ENCODE results near the gene POLE4.
A peak's percentile ranks its signal among the peaks of the same experiment; 100 is the strongest.

POLE4 gene

DNA sequence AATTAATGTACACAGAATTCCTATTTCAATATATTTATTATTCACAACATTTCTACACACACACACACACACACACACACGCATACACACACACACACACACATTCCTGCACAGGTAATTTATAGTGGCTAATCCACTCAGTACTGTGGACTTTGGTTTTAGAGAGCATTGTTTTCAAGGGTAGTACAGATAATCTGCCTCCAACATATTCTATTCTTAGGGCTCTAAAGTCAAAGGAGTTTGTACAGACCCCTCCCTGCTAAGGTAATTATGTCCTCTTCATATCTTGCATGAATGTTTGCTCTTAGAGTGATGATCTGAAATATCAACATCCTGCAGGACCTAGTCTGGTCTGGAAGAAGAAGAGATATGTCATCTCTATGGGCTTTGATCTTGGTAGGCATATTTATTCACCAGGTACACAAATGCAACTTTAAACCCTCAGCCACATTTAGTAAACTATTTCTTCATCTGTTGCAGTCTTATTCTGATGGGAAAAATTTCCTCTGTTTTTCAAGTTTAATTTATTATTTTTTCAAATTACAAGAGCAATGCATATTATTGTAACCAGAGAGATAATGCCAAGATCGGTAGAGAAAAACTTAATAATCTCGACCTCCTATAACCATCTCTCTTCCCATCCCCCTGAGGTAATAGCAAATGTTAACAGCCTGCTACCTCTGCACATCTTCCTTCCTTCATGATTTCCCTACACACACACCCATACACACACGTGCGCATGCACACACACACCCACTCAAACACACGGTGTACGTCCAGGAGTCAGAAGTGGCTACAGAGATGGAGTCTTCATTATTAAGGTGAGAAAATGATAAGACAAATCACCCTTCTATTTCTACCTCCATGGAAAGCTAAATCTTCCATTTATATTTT, 18.3 kb upstream of the POLE4 start:
- DNase-seq, result no peak

DNA sequence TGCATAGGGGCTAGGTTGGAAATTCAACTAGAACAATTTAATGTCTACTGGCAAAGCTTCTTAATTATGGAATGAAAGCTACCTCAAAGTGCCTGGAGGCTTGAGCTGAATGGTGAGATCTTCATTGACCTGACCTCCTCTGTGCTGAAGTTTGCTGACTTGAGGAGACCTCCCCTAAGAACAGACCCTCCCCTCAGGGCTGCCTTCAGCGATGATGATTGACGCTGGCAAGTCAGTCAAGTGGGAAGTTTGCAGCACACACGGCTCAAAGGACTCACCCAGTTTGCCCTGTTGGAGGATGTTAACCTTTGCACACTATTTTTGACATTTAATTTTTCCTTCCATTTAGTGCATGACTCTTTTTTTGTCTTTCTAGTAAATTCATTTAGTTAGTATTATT, 17.2 kb upstream of the POLE4 start:
- no peak for DNase-seq

DNA sequence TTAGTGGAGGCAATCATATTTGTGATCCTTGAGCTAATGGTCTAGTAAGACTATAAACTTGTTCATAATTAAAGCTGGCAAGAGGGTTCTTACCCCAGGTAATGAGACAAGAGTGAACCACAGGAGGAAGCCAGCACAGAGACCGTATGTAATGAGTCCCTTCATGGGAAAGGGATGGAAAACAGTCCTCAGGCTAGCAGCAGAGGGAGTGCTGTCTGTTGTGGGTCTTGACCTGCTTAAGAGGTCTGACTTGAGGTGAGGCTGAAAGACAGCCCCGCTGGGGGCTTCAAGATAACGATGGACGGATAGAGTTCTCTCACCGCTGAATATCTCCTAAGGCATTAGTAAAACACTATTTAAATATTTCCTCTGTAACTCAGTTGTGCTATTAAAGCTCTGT, 16.2 kb upstream of the POLE4 start:
- no peak for DNase-seq

DNA sequence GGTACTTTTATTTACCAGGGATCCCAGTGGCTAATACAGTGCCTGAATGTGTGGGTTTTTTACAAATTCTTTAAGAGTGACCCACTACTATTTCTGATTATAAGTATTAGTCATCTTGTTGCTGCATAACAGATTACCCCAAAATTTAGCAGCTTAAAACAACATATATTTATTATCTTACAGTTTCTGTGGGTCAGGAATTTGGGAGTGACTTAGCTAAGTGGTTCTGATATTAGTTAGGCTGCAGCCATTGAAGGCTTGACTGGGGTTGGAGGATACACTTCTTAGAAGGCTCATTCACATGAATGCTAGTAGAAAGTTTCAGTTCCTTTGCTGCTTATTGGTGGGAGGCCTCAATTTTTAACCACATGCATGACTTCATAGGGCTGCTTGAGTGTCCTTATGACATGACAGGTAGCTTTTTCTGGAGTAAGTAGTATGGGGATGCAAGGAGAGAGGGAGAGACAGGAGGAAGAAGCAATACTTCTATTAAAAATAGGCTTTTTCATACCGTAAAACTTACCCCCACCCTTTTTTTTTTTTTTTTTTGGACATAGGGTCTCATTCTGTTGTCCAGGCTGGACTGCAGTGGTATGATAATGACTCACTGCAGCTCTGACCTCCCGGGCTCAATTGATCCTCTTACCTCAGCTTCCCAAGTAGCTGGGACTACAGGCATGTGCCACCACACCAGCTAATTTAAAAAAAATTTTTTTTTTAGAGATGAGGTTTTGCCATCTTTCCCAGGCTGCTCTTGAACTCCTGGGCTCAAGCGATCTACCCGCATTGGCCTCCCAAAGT, 13.3 kb upstream of the POLE4 start:
- no peak for DNase-seq

DNA sequence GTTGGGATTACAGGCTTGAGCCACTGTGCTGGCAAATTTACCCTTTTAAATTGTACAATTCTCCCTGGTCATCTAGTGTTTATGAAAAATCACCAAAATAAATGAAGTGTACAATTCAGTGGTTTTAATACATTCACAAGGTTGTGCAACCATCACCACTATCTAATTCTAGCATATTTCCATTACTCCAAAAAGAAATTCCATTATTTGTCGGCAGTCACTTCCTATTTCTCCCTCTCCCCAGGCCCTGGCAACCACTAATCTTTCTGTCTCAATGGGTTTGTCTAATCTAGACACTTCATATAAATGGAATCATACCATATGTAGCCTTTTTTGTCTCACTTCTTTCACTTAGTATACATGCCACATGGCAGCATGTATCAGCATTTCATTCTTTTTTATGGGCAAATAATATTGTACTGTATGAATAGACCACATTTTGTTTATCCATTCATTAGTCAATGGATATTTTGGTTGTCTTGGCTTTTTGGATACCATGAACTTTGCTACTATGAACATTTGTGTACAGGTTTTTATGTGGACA, 12.6 kb upstream of the POLE4 start:
- DNase-seq, result no peak

DNA sequence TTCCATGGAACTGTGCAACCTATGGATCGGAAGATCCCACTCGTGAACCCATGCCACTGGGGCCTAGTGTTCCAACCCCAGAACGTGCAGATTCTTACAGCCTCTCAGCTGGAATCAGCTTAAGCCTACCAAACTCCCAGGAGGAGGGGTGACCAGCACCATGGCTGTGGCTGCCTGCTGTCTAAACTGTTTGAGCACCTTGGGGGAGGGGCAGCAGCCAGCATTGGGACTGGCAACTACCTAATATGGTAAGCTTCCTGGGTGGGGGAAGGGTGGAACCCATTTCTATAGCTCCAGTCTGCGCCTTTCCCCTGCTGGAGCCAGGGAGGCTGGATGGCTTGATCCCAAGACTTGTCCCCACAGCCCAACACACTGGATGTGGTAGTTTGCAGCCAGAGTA, 10.7 kb upstream of the POLE4 start:
- no peak for DNase-seq

DNA sequence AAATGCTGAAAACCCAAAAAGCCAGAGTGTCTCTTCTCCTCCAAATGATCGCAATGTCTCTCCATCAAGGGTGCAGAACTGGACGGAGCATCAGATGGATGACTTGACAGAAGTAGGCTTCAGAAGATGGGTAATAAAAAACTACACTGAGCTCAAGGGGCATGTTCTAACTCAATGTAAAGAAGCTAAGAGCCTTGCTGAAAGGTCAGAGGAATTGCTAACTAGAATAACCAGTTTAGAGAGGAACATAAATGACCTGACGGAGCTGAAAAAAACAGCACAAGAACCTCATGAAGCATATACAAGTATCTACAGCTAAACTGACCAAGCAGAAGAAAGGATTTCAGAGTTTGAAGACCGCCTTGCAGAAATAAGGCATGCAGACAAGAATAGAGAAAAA, 9.7 kb upstream of the POLE4 start:
- DNase-seq, result no peak

DNA sequence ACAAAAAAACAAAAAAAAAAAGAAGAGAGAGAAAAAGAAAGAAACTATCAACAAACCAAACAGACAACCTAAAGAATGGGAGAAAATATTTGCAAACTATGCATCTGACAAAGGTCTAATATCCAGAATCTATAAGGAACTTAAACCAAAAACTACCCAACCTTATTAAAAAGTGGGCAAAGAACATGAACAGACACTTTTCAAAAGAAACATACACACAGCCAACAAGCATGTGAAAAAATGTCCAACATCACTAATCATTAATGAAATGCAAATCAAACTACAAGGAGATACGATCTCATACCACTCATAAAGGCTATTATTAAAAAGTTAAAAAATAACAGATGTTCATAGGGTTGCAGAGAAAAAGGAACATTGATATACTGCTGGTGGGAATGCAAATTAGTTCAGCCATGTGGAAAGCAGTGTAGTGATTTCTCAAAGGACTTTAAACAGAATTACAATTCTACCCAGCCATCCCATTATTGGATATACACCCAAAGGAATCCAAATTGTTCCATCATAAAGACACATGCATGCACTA, 7.2 kb upstream of the POLE4 start:
- no peak for DNase-seq

DNA sequence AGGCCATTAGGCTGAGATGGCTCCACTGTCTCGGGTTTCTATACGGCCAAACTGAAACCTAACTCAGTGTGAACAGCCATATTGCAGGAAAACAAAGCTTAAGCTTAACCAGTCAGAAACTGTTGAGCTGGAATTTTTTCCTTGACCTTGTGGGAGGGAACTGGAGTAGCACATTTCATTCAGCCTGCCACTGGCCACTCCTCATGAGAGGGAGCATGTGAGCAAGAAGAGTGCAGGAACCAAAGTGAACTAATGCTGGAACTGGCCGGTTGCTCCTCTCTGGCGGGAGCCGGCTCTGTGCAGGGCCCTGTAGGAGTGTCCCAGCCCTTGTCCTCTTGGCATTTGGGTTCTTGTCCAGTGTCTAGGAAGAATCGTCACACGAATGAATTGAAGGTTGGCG, 5.9 kb upstream of the POLE4 start:
- DNase-seq, result no peak

DNA sequence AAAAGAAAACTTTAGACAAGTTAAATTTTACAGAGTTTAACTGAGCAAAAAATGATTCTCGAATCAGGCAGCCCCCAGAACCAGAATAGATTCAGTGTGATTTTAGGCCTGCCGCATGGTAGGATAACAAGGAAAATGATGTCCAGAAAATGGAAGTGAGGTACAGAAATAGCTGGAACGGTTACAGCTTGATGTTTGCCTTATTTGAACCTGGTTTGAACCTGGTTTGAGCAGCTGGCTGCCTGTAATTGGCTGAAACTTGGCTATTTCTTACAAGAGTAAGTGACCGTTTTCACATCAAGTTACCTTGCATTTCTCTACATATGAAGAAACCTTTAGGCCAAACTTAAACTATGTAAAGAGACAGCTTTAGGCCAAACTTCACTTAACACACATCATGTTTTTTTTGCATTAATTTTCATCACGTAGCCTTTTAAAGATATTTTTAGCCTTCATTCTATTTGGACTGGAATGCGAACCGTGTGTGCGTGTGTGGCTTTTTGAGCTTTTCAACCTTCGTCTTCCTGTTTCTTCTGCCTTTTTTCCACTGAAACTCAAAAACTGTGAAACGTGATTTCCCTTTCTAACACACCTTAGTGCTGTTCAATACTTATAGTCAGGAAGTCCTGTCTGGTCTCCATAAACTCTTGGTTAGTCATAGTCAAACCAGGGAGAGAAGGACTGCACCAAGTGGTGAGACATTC, 4.5 kb upstream of the POLE4 start:
- DNase-seq, result no peak

DNA sequence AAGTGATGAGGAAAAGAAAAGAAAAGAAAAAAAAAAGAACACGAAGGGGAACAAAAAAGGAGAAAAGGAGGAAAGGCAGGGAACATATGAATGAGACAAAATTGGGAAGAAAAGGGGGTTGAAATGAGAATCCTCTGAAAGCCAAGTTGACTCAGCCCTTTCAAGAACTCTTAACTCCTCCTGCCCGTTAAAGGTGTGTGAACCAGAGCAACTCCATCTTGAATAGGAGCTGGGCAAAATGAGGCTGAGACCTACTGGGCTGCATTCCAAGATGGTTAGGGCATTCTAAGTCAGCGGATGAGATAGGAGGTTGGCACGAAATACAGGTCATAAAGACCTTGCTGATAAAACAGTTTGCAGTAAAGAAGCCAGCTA, 4.0 kb upstream of the POLE4 start:
- no peak for DNase-seq

DNA sequence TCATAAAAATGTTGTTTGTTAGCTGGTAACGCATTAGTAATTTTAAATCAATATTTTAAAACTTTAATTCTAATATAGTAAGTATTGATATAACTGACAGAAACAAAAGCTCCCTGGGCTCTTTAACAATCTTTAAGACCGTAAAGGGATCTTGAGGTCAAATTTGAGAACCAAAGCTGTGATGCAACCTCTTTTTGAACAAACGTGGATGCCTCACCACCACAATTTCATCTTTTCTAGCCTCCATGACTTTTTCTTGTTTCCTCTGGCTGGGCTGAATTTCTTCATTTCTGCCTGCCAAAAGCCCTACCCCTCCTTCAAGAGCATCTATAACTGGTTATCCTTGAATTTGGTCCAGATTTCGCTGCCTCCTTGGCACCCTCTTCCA, 563 bp upstream of the POLE4 start:
- DNase-seq, result no peak

DNA sequence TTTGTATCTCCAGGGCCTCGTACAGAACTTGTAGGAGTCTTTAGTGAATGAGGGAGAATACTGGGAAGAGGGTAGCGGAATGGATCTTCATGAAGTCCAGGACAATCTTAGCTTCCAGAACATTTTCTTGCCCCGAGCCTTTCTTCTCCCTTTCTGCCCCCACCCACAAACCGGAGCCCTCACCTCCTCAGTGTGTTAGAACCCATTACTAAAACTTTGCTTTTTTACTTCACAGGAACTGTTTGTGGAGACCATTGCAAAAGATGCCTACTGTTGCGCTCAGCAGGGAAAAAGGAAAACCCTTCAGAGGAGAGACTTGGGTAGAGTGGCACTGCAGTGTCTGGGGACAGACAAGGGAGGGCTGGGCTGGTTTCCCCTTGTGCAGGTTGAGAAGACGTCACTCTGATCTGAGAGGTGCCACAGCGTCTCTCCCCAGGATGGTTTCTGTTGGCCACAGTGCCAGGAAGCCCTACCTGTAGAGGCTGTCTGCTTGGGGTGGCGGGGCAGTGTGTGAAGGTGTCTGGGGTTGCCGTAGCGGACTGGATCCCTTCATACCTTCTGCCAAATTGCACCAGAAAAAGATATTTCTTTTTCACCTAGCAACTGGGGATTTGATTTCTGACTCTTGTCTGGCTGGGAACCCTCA, 786 bp downstream of the POLE4 start:
- peak in 1 of 51 donors; percentile 1 for DNase-seq

DNA sequence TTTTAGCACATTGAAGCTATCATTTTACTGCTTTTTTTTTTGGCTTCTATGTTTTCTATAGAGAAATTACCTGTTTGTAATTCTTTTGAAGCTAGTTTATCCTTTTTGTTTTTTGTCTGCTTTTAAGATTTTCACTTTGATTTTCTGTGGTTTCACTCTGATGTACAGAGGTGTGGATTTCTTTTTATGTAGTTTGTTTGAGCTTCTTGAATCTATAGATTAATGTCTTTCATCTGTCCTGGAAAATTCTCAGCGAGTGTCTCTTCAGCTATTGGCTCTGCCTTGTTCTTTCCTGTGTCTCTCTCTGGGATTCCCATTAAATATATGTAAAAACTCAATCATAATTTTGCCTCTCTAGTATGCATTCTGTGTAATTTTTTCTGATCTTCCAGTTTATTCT, 8.4 kb downstream of the POLE4 start:
- DNase-seq, result no peak

DNA sequence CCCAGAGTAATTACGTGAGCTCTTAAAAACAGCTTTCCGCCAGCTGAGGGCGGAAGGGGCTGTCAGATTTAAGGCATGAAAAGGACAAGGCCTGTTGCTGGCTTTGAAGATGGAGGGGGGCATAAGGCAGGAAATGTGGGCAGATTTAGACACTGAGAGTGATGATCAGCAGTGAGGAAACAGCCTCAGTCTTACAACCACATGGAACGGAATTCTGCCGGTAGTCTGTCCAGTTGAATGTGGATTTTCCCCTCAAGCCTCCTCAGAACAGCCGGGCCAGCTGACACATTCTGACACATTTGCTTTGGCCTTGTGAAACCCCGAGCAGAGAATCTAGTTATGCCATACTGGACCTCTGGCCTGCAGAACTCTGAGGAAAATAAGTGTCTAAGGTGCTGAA, 16.6 kb downstream of the POLE4 start:
- DNase-seq, result no peak

DNA sequence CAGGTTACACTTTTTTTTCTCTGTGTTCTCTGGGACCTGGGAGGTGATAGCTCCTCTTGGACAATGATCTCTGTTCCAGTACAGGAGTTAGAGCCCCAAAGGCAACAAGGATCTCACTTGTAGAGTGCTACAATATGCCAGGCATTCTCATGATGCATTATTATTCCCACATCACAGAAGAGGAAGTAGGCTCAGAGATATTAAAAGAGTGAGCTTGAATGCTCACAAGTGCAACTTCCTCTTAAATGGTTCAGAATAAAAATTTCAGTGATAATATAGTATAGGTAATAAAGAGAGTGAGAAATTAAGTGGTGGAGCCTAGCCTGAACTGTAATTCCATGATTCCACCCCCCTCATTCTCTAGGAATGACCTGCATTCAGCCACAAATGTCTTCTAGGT, 21.4 kb downstream of the POLE4 start:
- DNase-seq, result no peak

DNA sequence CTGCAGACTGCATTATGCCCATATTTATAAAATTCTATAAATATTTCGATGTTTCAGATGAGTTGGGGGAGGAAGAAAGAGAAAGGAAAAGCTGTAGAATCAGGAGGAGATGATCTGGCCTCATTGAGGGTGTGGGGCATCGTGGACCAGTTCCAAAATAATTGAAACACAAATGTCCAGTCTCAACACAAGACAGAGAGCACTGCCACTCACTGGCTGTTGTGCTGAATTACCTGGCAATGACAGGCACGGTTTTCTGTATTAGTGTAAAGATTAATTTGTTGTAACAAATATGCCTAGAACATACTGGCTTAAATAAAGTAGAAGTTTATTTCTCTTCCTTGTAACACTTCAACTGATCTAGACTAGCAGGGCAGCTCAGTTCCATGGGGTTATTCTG, 24.1 kb downstream of the POLE4 start:
- DNase-seq, result peak in 2 of 51 donors; percentile 1 to 2

DNA sequence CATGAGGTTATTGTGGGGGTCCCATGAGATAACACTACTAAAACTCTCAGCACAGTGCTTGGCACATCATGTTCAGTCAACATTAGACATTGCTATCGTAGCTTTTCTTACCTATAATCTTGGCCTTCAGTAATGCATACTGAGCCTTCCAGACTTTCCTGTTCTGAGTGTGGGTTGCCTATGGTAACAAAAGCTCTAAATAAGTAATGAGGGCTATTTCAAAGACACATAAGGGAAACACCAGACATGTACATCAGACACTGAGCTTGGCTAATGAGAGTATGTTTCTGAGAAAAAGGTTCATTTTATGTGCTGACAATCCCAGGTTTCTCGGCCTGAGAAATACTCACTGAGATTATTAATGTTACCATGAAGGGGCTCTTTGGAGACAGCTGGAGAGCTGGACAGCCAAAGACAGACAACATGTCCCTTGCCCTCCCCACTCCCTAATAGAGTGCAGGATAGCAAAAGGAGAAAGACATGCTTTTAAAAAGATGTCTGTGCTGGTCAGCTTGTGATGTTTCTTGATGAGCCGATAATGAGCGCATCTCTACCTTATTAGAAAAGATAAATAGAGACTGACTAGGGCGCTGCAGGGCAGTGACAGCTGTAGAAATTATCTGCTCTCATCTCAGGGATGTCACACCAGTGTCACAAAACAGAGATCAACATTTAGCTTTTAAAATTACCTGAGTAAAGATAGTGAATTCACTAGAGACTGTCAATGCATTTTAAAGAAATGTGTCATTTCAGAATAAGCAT, 25.4 kb downstream of the POLE4 start:
- DNase-seq, result no peak

DNA sequence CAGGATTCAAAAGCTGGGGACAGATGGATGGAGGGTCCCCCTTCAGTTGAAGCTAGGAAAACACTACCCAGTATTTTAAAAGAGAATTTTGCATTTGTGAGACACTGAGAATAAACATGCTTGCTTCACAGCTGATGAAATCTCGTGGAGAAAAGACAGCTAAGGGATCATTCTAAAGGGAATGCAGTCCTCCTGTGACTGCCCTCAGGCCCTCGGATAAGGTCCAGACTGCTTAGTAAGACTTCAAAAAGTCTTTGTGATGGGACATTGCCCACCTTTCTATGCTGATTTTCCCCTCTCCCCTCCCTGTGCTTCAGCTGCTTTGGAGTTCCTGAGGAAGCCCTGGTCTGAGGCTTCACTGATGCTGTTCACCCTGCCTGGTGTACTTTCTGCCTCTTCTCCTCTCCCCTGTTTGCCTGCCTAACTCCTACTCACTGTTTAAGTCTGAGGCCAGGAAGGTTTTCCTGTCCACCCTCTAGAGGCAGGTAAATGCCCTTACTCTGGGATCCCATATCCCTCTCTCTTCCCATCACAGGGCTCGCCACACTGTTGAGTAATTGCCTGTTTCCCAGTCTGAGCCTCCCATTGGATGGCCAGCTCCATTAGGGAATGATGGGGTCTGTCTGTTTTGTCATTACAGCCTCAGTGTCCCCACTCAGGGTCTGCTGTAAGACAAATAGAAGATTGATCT, 26.6 kb downstream of the POLE4 start:
- DNase-seq, result no peak
